SK-N-SH treated with all-trans-retinoic acid at 6 μM for 48 hours (cell line): ENCODE results near the gene CPSF3.

ENCODE experiments used
- ATAC-seq: fragments of 200-7000 bp; cut with Tn5 transposase; 3 replicates; pipeline ENCODE4 v1.9.1; 2020; ENCODE audit warnings: mild to moderate bottlenecking, moderate library complexity
- ARNTL ChIP-seq: fragments of 450-650 bp; formaldehyde crosslinking; IDR thresholded peaks from 2 replicates; pipeline ENCODE4 v1.5.0; 2020; ENCODE audit warnings: low read depth, mild to moderate bottlenecking, moderate library complexity, borderline replicate concordance
- BACH2 ChIP-seq: fragments of 250-450 bp; sonication (Bioruptor Pico); IDR thresholded peaks from 2 replicates; pipeline ENCODE4 v1.9.0; 2021; ENCODE audit warnings: mild to moderate bottlenecking, borderline replicate concordance
- CSDC2 ChIP-seq: fragments of 250-450 bp; sonication (Bioruptor Pico); IDR thresholded peaks from 2 replicates; pipeline ENCODE4 v1.5.0; 2020; ENCODE audit warnings: mild to moderate bottlenecking, moderate library complexity
- ESRRG ChIP-seq: fragments of 250-450 bp; sonication (Bioruptor Pico); IDR thresholded peaks from 2 replicates; pipeline ENCODE4 v1.6.1; 2021; ENCODE audit warnings: mild to moderate bottlenecking
- GLIS3 ChIP-seq: fragments of 250-450 bp; sonication (Bioruptor Pico); IDR thresholded peaks from 2 replicates; pipeline ENCODE4 v1.5.0; 2020; ENCODE audit warnings: mild to moderate bottlenecking, moderate library complexity
- OSR1 ChIP-seq: fragments of 250-450 bp; sonication (Bioruptor Pico); IDR thresholded peaks from 2 replicates; pipeline ENCODE4 v1.8.0; 2022; ENCODE audit warnings: moderate library complexity, mild to moderate bottlenecking, inconsistent platforms
- PPARA ChIP-seq: fragments of 250-450 bp; sonication (Bioruptor Pico); IDR thresholded peaks from 2 replicates; pipeline ENCODE4 v1.5.0; 2020; ENCODE audit warnings: mild to moderate bottlenecking, borderline replicate concordance
- SNAI2 ChIP-seq: fragments of 250-450 bp; sonication (Bioruptor Pico); IDR thresholded peaks from 2 replicates; pipeline ENCODE4 v1.5.0; 2020; ENCODE audit warnings: mild to moderate bottlenecking, moderate library complexity
- TCF4 ChIP-seq: fragments of 250-450 bp; sonication (Bioruptor Pico); IDR thresholded peaks from 2 replicates; pipeline ENCODE4 v1.8.0; 2021; ENCODE audit warnings: mild to moderate bottlenecking, moderate library complexity, borderline replicate concordance
- TOX ChIP-seq: fragments of 250-450 bp; sonication (Bioruptor Pico); IDR thresholded peaks from 2 replicates; pipeline ENCODE4 v1.8.0; 2021; ENCODE audit warnings: mild to moderate bottlenecking, moderate library complexity, borderline replicate concordance
- ZC3H10 ChIP-seq: fragments of 250-450 bp; sonication (Bioruptor Pico); IDR thresholded peaks from 2 replicates; pipeline ENCODE4 v1.5.1; 2021; ENCODE audit warnings: mild to moderate bottlenecking, moderate library complexity
- ZFP30 ChIP-seq: fragments of 450-650 bp; formaldehyde crosslinking; IDR thresholded peaks from 2 replicates; pipeline ENCODE4 v1.5.0; 2022; ENCODE audit warnings: mild to moderate bottlenecking, moderate library complexity
- ZNF565 ChIP-seq: fragments of 450-650 bp; formaldehyde crosslinking; conservative IDR thresholded peaks from 2 replicates; pipeline ENCODE4 v1.5.0; 2020; ENCODE audit warnings: low read depth, mild to moderate bottlenecking, moderate library complexity
- TF ChIP-seq, protein P1 (sequence below): fragments of 250-450 bp; sonication (Bioruptor Pico); IDR thresholded peaks from 2 replicates; pipeline ENCODE4 v1.8.0; 2020; ENCODE audit warnings: mild to moderate bottlenecking, moderate library complexity, borderline replicate concordance
- TF ChIP-seq, protein P2 (sequence below): fragments of 250-450 bp; sonication (Bioruptor Pico); IDR thresholded peaks from 2 replicates; pipeline ENCODE4 v1.5.1; 2020; ENCODE audit warnings: low read depth, mild to moderate bottlenecking, moderate library complexity
- TF ChIP-seq, protein P3 (sequence below): fragments of 250-450 bp; sonication (Bioruptor Pico); IDR thresholded peaks from 2 replicates; pipeline ENCODE4 v1.5.0; 2020; ENCODE audit warnings: mild to moderate bottlenecking, moderate library complexity
- TF ChIP-seq, protein P4 (sequence below): fragments of 250-450 bp; sonication (Bioruptor Pico); IDR thresholded peaks from 2 replicates; pipeline ENCODE4 v1.8.0; 2021; ENCODE audit warnings: low read depth, mild to moderate bottlenecking, moderate library complexity, borderline replicate concordance
- TF ChIP-seq, protein P5 (sequence below): fragments of 250-450 bp; sonication (Bioruptor Pico); IDR thresholded peaks from 2 replicates; pipeline ENCODE4 v1.5.1; 2021; ENCODE audit warnings: mild to moderate bottlenecking, moderate library complexity

Gene CPSF3

DNA sequence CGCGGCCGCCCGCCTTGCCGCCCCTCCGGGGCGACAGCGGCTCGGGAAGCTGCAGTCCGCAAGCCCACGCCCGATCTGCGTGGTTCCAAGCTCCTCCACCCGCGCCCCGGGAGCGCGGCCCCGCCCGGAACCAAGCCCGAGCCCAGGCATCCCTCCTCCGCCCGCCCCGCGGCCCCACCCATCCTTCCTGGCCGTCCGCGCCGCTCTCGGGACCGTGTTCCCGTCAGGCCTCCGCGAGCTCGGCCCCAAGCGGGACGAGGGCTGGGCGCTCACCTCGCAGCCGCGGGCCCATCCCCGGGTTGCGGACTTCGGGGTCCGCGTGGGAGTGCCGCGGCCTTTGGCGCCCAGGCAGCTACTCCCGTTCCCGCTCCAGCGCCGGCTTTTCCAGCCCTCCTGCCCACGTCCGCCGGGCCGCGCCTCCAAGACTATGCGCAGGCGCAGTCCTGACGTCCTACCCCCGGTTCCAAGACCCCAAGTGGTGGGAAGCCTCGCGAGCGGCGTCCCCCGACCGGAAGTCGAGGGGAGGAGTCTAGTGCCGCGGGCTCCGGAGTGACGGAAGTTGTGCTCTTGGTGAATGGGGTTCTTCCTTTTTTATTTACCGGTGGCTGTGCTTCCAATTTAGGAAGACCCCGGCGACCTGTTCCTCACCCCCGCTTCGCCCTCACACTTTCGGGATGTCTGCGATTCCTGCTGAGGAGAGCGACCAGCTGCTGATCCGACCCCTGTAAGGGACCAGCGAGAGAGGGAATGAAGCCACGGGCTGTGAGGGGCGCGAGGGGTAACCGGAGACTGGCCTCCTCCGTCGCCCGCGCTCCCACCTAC, at the start of gene CPSF3, which contains the start of gene ITGB1BP1:
CPSF3 (plus strand) TSS at position 555 of the 822 bp plus-strand sequence; CDS start at position 675, 120 bp downstream.
ITGB1BP1 (minus strand) TSS at position 429 of the 822 bp plus-strand sequence. CDS start 4,831 bp downstream, outside the sequence.
- TF ChIP-seq TCF4 (no peak), SNAI2 (no peak), OSR1 (no peak), ESRRG (CRISPR knock-in tag) (peak; percentile 21; the same call in 1 of the 2 replicates), ARNTL (no peak), ZNF565 (CRISPR knock-in tag) (no peak), TOX (no peak), PPARA (no peak), GLIS3 (CRISPR knock-in tag) (no peak), ZFP30 (CRISPR knock-in tag) (no peak), ZC3H10 (CRISPR knock-in tag) (no peak), BACH2 (CRISPR knock-in tag) (no peak), CSDC2 (peak; percentile 67; the same call in 1 of the 2 replicates)
- TF ChIP-seq, protein P1, sequence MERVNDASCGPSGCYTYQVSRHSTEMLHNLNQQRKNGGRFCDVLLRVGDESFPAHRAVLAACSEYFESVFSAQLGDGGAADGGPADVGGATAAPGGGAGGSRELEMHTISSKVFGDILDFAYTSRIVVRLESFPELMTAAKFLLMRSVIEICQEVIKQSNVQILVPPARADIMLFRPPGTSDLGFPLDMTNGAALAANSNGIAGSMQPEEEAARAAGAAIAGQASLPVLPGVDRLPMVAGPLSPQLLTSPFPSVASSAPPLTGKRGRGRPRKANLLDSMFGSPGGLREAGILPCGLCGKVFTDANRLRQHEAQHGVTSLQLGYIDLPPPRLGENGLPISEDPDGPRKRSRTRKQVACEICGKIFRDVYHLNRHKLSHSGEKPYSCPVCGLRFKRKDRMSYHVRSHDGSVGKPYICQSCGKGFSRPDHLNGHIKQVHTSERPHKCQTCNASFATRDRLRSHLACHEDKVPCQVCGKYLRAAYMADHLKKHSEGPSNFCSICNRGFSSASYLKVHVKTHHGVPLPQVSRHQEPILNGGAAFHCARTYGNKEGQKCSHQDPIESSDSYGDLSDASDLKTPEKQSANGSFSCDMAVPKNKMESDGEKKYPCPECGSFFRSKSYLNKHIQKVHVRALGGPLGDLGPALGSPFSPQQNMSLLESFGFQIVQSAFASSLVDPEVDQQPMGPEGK (CRISPR knock-in tag) = no peak
- TF ChIP-seq, protein P2, sequence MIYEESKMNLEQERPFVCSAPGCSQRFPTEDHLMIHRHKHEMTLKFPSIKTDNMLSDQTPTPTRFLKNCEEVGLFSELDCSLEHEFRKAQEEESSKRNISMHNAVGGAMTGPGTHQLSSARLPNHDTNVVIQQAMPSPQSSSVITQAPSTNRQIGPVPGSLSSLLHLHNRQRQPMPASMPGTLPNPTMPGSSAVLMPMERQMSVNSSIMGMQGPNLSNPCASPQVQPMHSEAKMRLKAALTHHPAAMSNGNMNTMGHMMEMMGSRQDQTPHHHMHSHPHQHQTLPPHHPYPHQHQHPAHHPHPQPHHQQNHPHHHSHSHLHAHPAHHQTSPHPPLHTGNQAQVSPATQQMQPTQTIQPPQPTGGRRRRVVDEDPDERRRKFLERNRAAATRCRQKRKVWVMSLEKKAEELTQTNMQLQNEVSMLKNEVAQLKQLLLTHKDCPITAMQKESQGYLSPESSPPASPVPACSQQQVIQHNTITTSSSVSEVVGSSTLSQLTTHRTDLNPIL (CRISPR knock-in tag) = no peak
- TF ChIP-seq, protein P3, sequence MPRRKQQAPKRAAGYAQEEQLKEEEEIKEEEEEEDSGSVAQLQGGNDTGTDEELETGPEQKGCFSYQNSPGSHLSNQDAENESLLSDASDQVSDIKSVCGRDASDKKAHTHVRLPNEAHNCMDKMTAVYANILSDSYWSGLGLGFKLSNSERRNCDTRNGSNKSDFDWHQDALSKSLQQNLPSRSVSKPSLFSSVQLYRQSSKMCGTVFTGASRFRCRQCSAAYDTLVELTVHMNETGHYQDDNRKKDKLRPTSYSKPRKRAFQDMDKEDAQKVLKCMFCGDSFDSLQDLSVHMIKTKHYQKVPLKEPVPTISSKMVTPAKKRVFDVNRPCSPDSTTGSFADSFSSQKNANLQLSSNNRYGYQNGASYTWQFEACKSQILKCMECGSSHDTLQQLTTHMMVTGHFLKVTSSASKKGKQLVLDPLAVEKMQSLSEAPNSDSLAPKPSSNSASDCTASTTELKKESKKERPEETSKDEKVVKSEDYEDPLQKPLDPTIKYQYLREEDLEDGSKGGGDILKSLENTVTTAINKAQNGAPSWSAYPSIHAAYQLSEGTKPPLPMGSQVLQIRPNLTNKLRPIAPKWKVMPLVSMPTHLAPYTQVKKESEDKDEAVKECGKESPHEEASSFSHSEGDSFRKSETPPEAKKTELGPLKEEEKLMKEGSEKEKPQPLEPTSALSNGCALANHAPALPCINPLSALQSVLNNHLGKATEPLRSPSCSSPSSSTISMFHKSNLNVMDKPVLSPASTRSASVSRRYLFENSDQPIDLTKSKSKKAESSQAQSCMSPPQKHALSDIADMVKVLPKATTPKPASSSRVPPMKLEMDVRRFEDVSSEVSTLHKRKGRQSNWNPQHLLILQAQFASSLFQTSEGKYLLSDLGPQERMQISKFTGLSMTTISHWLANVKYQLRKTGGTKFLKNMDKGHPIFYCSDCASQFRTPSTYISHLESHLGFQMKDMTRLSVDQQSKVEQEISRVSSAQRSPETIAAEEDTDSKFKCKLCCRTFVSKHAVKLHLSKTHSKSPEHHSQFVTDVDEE (CRISPR knock-in tag) = peak; percentile 62; the same call in 1 of the 2 replicates
- TF ChIP-seq, protein P4, sequence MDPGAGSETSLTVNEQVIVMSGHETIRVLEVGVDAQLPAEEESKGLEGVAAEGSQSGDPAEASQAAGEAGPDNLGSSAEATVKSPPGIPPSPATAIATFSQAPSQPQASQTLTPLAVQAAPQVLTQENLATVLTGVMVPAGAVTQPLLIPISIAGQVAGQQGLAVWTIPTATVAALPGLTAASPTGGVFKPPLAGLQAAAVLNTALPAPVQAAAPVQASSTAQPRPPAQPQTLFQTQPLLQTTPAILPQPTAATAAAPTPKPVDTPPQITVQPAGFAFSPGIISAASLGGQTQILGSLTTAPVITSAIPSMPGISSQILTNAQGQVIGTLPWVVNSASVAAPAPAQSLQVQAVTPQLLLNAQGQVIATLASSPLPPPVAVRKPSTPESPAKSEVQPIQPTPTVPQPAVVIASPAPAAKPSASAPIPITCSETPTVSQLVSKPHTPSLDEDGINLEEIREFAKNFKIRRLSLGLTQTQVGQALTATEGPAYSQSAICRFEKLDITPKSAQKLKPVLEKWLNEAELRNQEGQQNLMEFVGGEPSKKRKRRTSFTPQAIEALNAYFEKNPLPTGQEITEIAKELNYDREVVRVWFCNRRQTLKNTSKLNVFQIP (CRISPR knock-in tag) = 0 out of 2 replicates have a peak, but pooled peaks have one; percentile 4
- TF ChIP-seq, protein P5, sequence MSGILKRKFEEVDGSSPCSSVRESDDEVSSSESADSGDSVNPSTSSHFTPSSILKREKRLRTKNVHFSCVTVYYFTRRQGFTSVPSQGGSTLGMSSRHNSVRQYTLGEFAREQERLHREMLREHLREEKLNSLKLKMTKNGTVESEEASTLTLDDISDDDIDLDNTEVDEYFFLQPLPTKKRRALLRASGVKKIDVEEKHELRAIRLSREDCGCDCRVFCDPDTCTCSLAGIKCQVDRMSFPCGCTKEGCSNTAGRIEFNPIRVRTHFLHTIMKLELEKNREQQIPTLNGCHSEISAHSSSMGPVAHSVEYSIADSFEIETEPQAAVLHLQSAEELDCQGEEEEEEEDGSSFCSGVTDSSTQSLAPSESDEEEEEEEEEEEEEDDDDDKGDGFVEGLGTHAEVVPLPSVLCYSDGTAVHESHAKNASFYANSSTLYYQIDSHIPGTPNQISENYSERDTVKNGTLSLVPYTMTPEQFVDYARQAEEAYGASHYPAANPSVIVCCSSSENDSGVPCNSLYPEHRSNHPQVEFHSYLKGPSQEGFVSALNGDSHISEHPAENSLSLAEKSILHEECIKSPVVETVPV (CRISPR knock-in tag) = no peak
- peak; percentile 92 for ATAC-seq

DNA sequence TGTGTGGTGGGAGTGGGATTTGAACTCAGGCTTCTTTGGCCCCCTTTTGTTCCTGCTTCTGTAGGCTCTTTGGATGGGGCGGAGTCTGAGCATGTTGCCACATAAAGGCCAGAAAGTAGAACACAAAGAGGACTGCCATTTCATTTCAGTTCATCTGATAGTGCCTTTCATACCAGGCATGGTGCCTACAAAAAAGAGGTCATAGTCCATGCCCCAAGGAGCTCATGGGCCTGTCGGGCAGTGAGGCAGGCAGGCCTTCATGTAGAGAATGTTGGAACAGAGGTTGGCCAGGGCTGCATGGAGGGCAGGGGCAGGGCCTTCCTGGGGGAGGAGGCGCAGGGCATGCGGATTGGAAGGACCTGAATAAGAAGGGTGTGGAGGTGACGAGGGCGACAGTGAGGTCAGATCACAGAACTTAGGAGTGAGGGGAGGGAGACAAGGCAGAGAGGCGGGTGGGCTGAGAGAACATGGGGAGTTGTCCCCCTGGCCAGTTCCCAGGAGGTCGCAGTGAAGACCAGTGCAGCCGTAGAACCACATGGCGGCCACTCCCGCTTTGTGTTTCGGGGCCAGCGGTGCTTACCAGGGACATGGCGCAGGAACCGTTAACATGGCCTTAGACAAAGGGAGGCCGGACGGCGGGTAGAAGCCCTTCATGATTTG, 49.3 kb upstream of the CPSF3 start:
- ATAC-seq = no peak
- no peak for TF ChIP-seq ARNTL
- TF ChIP-seq, protein P3 (CRISPR knock-in tag) = no peak
- no peak for TF ChIP-seq ESRRG (CRISPR knock-in tag)
